ENCODE results near the gene MYO1D.

Gene MYO1D

DNA sequence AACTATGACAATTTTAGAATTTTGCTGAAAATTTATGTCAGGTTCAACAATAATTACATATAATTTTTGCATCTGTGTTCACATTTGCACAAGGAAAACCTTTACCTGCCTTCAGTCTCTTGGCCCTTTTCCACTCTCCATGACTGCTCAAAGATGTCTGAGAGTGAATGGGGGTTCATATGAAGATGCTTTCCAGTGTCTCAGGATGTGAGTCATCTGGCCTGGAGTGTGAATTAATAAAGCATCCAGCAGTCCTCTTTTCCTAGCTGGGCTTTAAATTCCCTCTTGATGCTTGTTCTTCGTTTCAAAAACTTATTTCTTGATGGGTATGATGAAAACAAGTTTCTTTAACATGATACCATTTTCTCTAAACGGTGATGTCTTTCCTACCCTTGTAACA, 290.3 kb downstream of the MYO1D start:
- TF ChIP-seq, protein P1, sequence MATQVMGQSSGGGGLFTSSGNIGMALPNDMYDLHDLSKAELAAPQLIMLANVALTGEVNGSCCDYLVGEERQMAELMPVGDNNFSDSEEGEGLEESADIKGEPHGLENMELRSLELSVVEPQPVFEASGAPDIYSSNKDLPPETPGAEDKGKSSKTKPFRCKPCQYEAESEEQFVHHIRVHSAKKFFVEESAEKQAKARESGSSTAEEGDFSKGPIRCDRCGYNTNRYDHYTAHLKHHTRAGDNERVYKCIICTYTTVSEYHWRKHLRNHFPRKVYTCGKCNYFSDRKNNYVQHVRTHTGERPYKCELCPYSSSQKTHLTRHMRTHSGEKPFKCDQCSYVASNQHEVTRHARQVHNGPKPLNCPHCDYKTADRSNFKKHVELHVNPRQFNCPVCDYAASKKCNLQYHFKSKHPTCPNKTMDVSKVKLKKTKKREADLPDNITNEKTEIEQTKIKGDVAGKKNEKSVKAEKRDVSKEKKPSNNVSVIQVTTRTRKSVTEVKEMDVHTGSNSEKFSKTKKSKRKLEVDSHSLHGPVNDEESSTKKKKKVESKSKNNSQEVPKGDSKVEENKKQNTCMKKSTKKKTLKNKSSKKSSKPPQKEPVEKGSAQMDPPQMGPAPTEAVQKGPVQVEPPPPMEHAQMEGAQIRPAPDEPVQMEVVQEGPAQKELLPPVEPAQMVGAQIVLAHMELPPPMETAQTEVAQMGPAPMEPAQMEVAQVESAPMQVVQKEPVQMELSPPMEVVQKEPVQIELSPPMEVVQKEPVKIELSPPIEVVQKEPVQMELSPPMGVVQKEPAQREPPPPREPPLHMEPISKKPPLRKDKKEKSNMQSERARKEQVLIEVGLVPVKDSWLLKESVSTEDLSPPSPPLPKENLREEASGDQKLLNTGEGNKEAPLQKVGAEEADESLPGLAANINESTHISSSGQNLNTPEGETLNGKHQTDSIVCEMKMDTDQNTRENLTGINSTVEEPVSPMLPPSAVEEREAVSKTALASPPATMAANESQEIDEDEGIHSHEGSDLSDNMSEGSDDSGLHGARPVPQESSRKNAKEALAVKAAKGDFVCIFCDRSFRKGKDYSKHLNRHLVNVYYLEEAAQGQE (IDR thresholded peaks at IDR 0.05; ENCODE audit: low read depth) = no peak
- TF ChIP-seq RAD21 (IDR thresholded peaks at IDR 0.05; ENCODE audit: low read depth) (no peak), NFIC (IDR thresholded peaks at IDR 0.05) (no peak), FOXM1 (IDR thresholded peaks at IDR 0.05; ENCODE audit: borderline replicate concordance, low read depth) (no peak), CEBPB (IDR thresholded peaks at IDR 0.05) (no peak)

GRCh38 chr17:32584792-32585191, 292.1 kb downstream of the MYO1D start:
- TF ChIP-seq, protein P1 (IDR thresholded peaks at IDR 0.05; ENCODE audit: low read depth) = no peak
- TF ChIP-seq FOXM1 (IDR thresholded peaks at IDR 0.05; ENCODE audit: borderline replicate concordance, low read depth) = no peak
- no peak for TF ChIP-seq TCF12 (IDR thresholded peaks at IDR 0.05; ENCODE audit: low read depth)
- TF ChIP-seq TAF1 (IDR thresholded peaks at IDR 0.05; ENCODE audit: low read depth) = no peak
- TF ChIP-seq EGR1 (IDR thresholded peaks at IDR 0.05) = no peak
- TF ChIP-seq, protein P2, sequence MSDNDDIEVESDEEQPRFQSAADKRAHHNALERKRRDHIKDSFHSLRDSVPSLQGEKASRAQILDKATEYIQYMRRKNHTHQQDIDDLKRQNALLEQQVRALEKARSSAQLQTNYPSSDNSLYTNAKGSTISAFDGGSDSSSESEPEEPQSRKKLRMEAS (IDR thresholded peaks at IDR 0.05) = no peak
- no peak for TF ChIP-seq CEBPB (IDR thresholded peaks at IDR 0.05)
- TF ChIP-seq RAD21 (IDR thresholded peaks at IDR 0.05; ENCODE audit: low read depth) = no peak
- no peak for TF ChIP-seq EP300 (IDR thresholded peaks at IDR 0.05; ENCODE audit: borderline replicate concordance)
- TF ChIP-seq TEAD4 (IDR thresholded peaks at IDR 0.05) = no peak
- TF ChIP-seq CREB1 (IDR thresholded peaks at IDR 0.05; ENCODE audit: low read depth) = no peak
- no peak for TF ChIP-seq YY1 (IDR thresholded peaks at IDR 0.05; ENCODE audit: low read depth)
- no peak for TF ChIP-seq USF1 (IDR thresholded peaks at IDR 0.05)
- no peak for TF ChIP-seq NFIC (IDR thresholded peaks at IDR 0.05)

DNA sequence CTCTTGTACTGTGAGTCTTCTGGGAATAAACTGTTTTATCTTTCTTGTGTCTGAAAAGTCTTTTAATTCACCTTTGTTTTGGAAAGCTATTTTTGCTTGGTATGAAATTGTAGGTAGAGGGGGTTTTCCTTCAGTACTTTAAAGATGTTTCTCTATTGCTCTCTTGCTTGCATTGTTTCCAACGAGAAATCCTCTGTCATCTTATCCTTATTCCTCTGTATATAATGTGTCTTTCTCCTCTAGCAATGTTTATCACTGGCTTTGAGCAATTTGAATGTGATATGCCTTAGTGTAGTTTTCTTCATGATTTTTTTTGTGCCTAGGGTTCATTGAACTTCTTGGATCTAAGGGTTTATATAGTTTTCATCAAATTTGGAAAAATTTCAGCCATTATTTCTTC, 293.9 kb downstream of the MYO1D start:
- TF ChIP-seq ZBTB7A (IDR thresholded peaks at IDR 0.05; ENCODE audit: low read depth) (no peak), EP300 (IDR thresholded peaks at IDR 0.05; ENCODE audit: borderline replicate concordance) (no peak), RAD21 (IDR thresholded peaks at IDR 0.05; ENCODE audit: low read depth) (no peak), TEAD4 (IDR thresholded peaks at IDR 0.05) (no peak), NFIC (IDR thresholded peaks at IDR 0.05) (no peak), TAF1 (IDR thresholded peaks at IDR 0.05; ENCODE audit: low read depth) (no peak), TCF12 (IDR thresholded peaks at IDR 0.05; ENCODE audit: low read depth) (no peak), CEBPB (IDR thresholded peaks at IDR 0.05) (no peak), CREB1 (IDR thresholded peaks at IDR 0.05; ENCODE audit: low read depth) (no peak)
- TF ChIP-seq, protein P1 (IDR thresholded peaks at IDR 0.05; ENCODE audit: low read depth) = no peak
- TF ChIP-seq, protein P2 (IDR thresholded peaks at IDR 0.05) = no peak

- TF ChIP-seq RAD21 (IDR thresholded peaks at IDR 0.05; ENCODE audit: low read depth) = no peak
- no peak for TF ChIP-seq TEAD4 (IDR thresholded peaks at IDR 0.05)
- no peak for TF ChIP-seq FOXM1 (IDR thresholded peaks at IDR 0.05; ENCODE audit: borderline replicate concordance, low read depth)
- TF ChIP-seq USF1 (IDR thresholded peaks at IDR 0.05) = no peak
- TF ChIP-seq CREB1 (IDR thresholded peaks at IDR 0.05; ENCODE audit: low read depth) = no peak
- TF ChIP-seq, protein P1 (IDR thresholded peaks at IDR 0.05; ENCODE audit: low read depth) = no peak
- TF ChIP-seq TAF1 (IDR thresholded peaks at IDR 0.05; ENCODE audit: low read depth) = no peak
- no peak for TF ChIP-seq TCF12 (IDR thresholded peaks at IDR 0.05; ENCODE audit: low read depth)
- TF ChIP-seq EP300 (IDR thresholded peaks at IDR 0.05; ENCODE audit: borderline replicate concordance) = no peak
- no peak for TF ChIP-seq YY1 (IDR thresholded peaks at IDR 0.05; ENCODE audit: low read depth)
- TF ChIP-seq, protein P2 (IDR thresholded peaks at IDR 0.05) = no peak
- TF ChIP-seq CEBPB (IDR thresholded peaks at IDR 0.05) = no peak
- no peak for TF ChIP-seq EGR1 (IDR thresholded peaks at IDR 0.05)
- no peak for TF ChIP-seq NFIC (IDR thresholded peaks at IDR 0.05)
- TF ChIP-seq ZBTB7A (IDR thresholded peaks at IDR 0.05; ENCODE audit: low read depth) = no peak
Observed at GRCh38 chr17:32575852-32576251, 301.1 kb downstream of the MYO1D start.

All from Ishikawa (cell line).